ENCODE data around the gene NPEPL1. TPM values are rescaled to one million over a fixed set of nuclear protein-coding genes. Genes with fewer than 3 reads are reported as not detected.
"Not testable (repeated sequence)": the region's sequence is repeated elsewhere in the genome, so short reads cannot be mapped to it uniquely, and the experiment has no call there.

Gene NPEPL1, protein sequence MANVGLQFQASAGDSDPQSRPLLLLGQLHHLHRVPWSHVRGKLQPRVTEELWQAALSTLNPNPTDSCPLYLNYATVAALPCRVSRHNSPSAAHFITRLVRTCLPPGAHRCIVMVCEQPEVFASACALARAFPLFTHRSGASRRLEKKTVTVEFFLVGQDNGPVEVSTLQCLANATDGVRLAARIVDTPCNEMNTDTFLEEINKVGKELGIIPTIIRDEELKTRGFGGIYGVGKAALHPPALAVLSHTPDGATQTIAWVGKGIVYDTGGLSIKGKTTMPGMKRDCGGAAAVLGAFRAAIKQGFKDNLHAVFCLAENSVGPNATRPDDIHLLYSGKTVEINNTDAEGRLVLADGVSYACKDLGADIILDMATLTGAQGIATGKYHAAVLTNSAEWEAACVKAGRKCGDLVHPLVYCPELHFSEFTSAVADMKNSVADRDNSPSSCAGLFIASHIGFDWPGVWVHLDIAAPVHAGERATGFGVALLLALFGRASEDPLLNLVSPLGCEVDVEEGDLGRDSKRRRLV
- total RNA-seq (10 to 100 TPM; 18.5 to 33.4 (median 30.1) TPM), polyA plus RNA-seq (10 to 100 TPM; 18.1 to 32.5 TPM)
- long read RNA-seq, donor 1, transcript NPEPL1-201 (12 exons, 2,378 nt): major isoform, 137 of 148 reads
- long read RNA-seq, donor 1, partial matches to known transcripts: 1 of 148 reads
- long read RNA-seq, donor 1, other reads (novel, unspliced or antisense): 6 of 148 reads
- long read RNA-seq, donor 2, transcript NPEPL1-201 (12 exons, 2,378 nt): major isoform, 154 of 213 reads
- long read RNA-seq, donor 2, partial matches to known transcripts: 22 of 213 reads
- long read RNA-seq, donor 2, other reads (novel, unspliced or antisense): 37 of 213 reads
- long read RNA-seq, donor 3, transcript NPEPL1-201 (12 exons, 2,378 nt): major isoform, 72 of 94 reads
- long read RNA-seq, donor 3, partial matches to known transcripts: 14 of 94 reads
- long read RNA-seq, donor 3, other reads (novel, unspliced or antisense): 8 of 94 reads

DNA sequence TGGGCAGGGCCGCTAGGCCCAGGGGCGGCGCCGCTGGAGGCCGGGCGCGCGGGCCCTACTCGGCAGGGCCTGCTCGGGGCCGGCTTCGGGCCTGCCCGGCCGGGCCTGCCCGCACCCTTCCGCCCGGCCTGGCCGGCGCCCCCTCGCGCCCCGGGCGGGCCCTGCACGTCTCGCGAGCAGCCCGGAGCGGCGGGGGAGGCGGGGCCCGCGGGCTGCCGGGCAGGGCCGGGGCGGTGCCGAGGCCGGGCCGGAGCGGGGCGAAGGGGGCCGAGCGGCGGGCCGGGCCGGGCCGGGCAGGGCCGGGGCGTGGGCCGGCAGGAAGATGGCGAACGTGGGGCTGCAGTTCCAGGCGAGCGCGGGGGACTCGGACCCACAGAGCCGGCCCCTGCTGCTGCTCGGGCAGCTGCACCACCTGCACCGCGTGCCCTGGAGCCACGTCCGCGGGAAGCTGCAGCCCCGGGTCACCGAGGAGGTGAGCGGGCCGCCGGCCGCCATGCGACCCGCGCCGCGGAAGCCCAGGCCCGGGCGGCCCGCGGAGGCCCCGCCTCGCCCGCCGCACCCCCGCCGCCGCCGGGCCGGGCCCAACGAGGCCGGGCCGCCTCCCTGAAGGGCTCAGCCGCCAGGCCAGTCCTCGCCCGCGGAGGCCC is at the start of gene NPEPL1:
Gene NPEPL1, plus strand, starts transcription at position 222 of the 647 bp plus-strand sequence. Its CDS starts 101 bp downstream, at position 323.
- H3K36me3 ChIP-seq: peaks cover 0 to 25% (median 23%) of the 10 kb centered on the region in 9 donors
- intact Hi-C loops (cut with DNase I): loop anchor here in 9 of 10 donors (1.0 to 10.0 kb wide), 8 partner anchors 40 to 460 kb away; partner anchors contain the start of genes STX16 (in 8 of the 9) and VAPB (in 1 of the 9)
- peak within 1 kb of the TSS; percentile 84 to 98 (median 92) for H3K27ac ChIP-seq
- WGBS, 4 donors: 1 to 2% (median 1%) methylated on average over 17 to 93 of the region's 93 CpGs; no CpG with 5 or more reads in 1 of the 4 donors
- TF ChIP-seq CTCF (IDR thresholded peaks at IDR 0.05) (peak in 3 of 12 donors; percentile 16 to 32 (median 17)), POLR2A (IDR thresholded peaks at IDR 0.05) (peak in 1 of 2 donors; percentile 31)
- H3K27me3 ChIP-seq: no peaks in the 10 kb centered on the region
- DNase-seq: peak; percentile 77 to 88 (median 79)
- no peaks in the 10 kb centered on the region for H3K9me3 ChIP-seq
- ATAC-seq: peak; percentile 33 to 92 (median 83)
- peak within 1 kb of the TSS in 11 of 12 donors; percentile 34 to 74 (median 59) for H3K4me3 ChIP-seq
- peaks cover 7 to 43% (median 22%) of the 10 kb centered on the region in 12 donors for H3K4me1 ChIP-seq

DNA sequence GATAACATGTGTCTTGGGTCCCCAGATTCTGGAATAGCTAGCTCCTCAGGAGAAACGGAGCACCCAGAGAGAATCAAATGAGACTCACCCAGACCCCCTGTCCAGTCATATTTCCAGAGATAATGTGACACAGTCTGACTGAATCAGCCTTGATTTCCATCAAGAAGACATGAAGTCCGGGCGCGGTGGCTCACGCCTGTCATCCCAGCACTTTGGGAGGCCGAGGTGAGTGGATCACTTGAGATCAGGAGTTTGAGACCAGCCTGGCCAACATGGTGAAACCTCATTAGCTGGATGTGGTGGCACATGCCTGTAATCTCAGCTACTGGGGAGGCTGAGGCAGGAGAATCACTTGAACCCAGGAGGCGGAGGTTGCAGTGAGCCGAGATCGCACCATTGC is 49.7 kb upstream of the NPEPL1 start:
- H3K27me3 ChIP-seq: peaks cover 0 to 11% (median 0%) of the 10 kb centered on the region in 9 donors
- H3K27ac ChIP-seq, ATAC-seq, H3K4me3 ChIP-seq, H3K9me3 ChIP-seq, DNase-seq, H3K36me3 ChIP-seq: not testable (repeated sequence)
- WGBS, 4 donors: 92 to 96% (median 93%) methylated on average over 8 to 9 of the region's 9 CpGs
- intact Hi-C loops (cut with DNase I): loop anchor here in 2 of 10 donors (10.0 kb wide), 2 partner anchors 168 to 408 kb away; no protein-coding TSS in a partner anchor
- H3K4me1 ChIP-seq: peaks cover 0 to 12% (median 0%) of the 10 kb centered on the region in 12 donors

DNA sequence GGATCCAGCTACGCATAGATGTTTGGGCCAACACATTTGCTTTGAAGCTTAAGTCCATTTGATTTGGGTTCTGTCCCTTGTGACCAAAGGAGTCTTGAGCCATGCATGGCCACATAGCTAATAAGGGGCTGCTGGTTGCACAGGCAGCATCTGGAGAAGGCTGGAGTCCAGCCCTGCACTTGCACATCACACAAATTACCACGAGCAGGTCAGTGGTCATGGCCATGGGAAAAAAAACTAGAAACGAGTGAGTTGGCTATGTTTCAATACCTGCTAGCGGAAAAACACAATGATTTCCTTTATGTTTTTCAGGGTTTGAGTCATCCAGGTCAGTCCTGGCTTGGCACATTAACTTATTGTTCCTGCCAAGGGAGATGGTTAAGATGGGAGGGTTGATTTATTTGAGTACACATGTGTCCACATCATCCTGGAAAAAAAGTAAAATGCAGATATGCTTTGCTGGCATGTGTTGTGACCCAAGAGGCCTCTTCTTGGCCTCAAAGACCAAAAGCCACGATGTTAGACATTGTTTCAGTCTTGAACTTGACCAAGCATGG is 47.1 kb upstream of the NPEPL1 start:
- no peaks in the 10 kb centered on the region for H3K27me3 ChIP-seq
- H3K4me3 ChIP-seq: no peak overlapping the region
- H3K4me1 ChIP-seq: peaks cover 0 to 21% (median 9%) of the 10 kb centered on the region in 12 donors
- no peaks in the 10 kb centered on the region for H3K36me3 ChIP-seq
- TF ChIP-seq POLR2A (IDR thresholded peaks at IDR 0.05) (no peak), CTCF (IDR thresholded peaks at IDR 0.05) (no peak)
- DNase-seq: peak in 1 of 5 donors; percentile 11
- H3K27ac ChIP-seq: no peak overlapping the region
- ATAC-seq: peak in 2 of 4 donors; percentile 14 to 28
- intact Hi-C loops (cut with DNase I): loop anchor here in 5 of 10 donors (5.0 to 10.0 kb wide), 3 partner anchors 171 to 411 kb away; no protein-coding TSS in a partner anchor
- WGBS, 4 donors: 48 to 59% (median 51%) methylated on average over 5 of the region's 5 CpGs
- no peaks in the 10 kb centered on the region for H3K9me3 ChIP-seq
